HepG2 (cell line): ENCODE measurements around the gene PGC. TPM values are rescaled to one million over a fixed set of nuclear protein-coding genes. Genes with fewer than 3 reads are reported as not detected.

Experiments
- CENPBD1 ChIP-seq: sonication (generic); formaldehyde crosslinking; IDR thresholded peaks from 2 replicates; pipeline ENCODE4 v1.8.0; 2022; ENCODE audit warnings: missing genetic modification reagents, low read depth, mild to moderate bottlenecking, borderline replicate concordance
- SNAPC4 ChIP-seq: sonication (generic); formaldehyde crosslinking; IDR thresholded peaks from 2 replicates; pipeline ENCODE4 v1.4.0; 2020; ENCODE audit warnings: mild to moderate bottlenecking, missing genetic modification reagents
- SRF ChIP-seq: IDR thresholded peaks from 2 replicates; pipeline ENCODE4 v1.6.1; 2011; ENCODE audit warnings: mild to moderate bottlenecking, low read depth, low read length, moderate library complexity
- ZNF318 ChIP-seq: sonication (generic); formaldehyde crosslinking; IDR thresholded peaks from 2 replicates; pipeline ENCODE4 v1.4.0; 2020; ENCODE audit warnings: mild to moderate bottlenecking, missing genetic modification reagents
- ZNF567 ChIP-seq: sonication (generic); formaldehyde crosslinking; IDR thresholded peaks from 2 replicates; pipeline ENCODE4 v1.8.1; 2023; ENCODE audit warnings: mild to moderate bottlenecking, missing genetic modification reagents, borderline replicate concordance
- ZNF569 ChIP-seq: sonication (generic); formaldehyde crosslinking; IDR thresholded peaks from 2 replicates; pipeline ENCODE4 v1.5.0; 2020; ENCODE audit warnings: mild to moderate bottlenecking, missing genetic modification reagents, moderate library complexity, borderline replicate concordance
- ZNF761 ChIP-seq: sonication (generic); formaldehyde crosslinking; conservative IDR thresholded peaks from 2 replicates; pipeline ENCODE4 v1.4.0; 2020; ENCODE audit warnings: mild to moderate bottlenecking, missing genetic modification reagents
- polyA plus RNA-seq, 8 experiments: library from polyadenylated mRNA; depleted of rRNA in 3 of 8; stranded (reverse) in 7 of 8; unstranded in 1 of 8; fragments of >200 nt; fragmentation: Illumina TruSeq in 4 of 8; extraction: Trizol in 4 of 8; gene quantifications; 2 replicates each; pipeline versions ENCODE4 v1.2.1 to v1.2.3, GENCODE V29; 2011 to 2016; ENCODE audit warnings: low read depth in 4 of 8, missing spikeins in 1 of 8, mixed read lengths in 1 of 8; ENCODE audit not compliant: insufficient read depth in 1 of 8
- total RNA-seq, 5 experiments: library from RNA; depleted of rRNA; stranded (reverse); fragments of >200 nt; fragmentation: Illumina TruSeq; extraction: Trizol; gene quantifications; 2 replicates each; pipeline ENCODE4 v1.2.3, GENCODE V29; 2016; ENCODE audit warnings: low read depth in 1 of 5
- TF ChIP-seq, protein P1 (sequence below): IDR thresholded peaks from 2 replicates; pipeline ENCODE4 v1.6.1; 2016; ENCODE audit warnings: missing compliant biosample characterization, missing genetic modification reagents, borderline replicate concordance
- TF ChIP-seq, protein P2 (sequence below): sonication (generic); formaldehyde crosslinking; conservative IDR thresholded peaks from 2 replicates; pipeline ENCODE4 v1.4.0; 2020; ENCODE audit warnings: missing genetic modification reagents

PGC gene
- total and polyA plus RNA-seq, 2 of the 13 experiments (the other 11 are each of a cell fraction or from before 2014, with no cell fraction given) = 426 to 502 TPM

- TF ChIP-seq CENPBD1 (CRISPR knock-in tag) (no peak), ZNF318 (CRISPR knock-in tag) (peak; percentile 44; the same call in 1 of the 2 replicates), ZNF569 (no peak), SRF (peak; percentile 67), ZNF761 (CRISPR knock-in tag) (0 out of 2 replicates have a peak, but pooled peaks have one; percentile 54), SNAPC4 (CRISPR knock-in tag) (0 out of 2 replicates have a peak, but pooled peaks have one; percentile 74), ZNF567 (CRISPR knock-in tag) (peak; percentile 30; the same call in 1 of the 2 replicates)
- TF ChIP-seq, protein P1, sequence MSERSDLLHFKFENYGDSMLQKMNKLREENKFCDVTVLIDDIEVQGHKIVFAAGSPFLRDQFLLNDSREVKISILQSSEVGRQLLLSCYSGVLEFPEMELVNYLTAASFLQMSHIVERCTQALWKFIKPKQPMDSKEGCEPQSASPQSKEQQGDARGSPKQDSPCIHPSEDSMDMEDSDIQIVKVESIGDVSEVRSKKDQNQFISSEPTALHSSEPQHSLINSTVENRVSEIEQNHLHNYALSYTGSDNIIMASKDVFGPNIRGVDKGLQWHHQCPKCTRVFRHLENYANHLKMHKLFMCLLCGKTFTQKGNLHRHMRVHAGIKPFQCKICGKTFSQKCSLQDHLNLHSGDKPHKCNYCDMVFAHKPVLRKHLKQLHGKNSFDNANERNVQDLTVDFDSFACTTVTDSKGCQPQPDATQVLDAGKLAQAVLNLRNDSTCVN (CRISPR knock-in tag) = peak; percentile 82; the same call in 1 of the 2 replicates
- TF ChIP-seq, protein P2, sequence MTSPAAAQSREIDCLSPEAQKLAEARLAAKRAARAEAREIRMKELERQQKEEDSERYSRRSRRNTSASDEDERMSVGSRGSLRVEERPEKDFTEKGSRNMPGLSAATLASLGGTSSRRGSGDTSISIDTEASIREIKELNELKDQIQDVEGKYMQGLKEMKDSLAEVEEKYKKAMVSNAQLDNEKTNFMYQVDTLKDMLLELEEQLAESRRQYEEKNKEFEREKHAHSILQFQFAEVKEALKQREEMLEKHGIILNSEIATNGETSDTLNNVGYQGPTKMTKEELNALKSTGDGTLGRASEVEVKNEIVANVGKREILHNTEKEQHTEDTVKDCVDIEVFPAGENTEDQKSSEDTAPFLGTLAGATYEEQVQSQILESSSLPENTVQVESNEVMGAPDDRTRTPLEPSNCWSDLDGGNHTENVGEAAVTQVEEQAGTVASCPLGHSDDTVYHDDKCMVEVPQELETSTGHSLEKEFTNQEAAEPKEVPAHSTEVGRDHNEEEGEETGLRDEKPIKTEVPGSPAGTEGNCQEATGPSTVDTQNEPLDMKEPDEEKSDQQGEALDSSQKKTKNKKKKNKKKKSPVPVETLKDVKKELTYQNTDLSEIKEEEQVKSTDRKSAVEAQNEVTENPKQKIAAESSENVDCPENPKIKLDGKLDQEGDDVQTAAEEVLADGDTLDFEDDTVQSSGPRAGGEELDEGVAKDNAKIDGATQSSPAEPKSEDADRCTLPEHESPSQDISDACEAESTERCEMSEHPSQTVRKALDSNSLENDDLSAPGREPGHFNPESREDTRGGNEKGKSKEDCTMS = no peak
Measured at GRCh38 chr6:41787219-41787917, 40.2 kb upstream of the PGC start, which contains the start of gene TOMM6 (continued).
